CD4-positive, alpha-beta T cell treated with Interleukin-12 subunit alpha and Interleukin-12 subunit beta, for 1 hour (primary cell): ENCODE results near the gene CA10.

Source experiments
- DNase-seq: peaks from one replicate; pipeline ENCODE4 v3.0.0-alpha.2; 2020

Gene CA10

GRCh38 chr17:51668155-51668962, 490.2 kb downstream of the CA10 start:
- DNase-seq: no peak

- DNase-seq: no peak
Measured at GRCh38 chr17:51667706-51668083, 490.8 kb downstream of the CA10 start.

GRCh38 chr17:51666971-51667705, 491.4 kb downstream of the CA10 start:
- DNase-seq: no peak

GRCh38 chr17:51662204-51663056, 496.1 kb downstream of the CA10 start:
- DNase-seq: no peak

- DNase-seq: no peak
Measured at GRCh38 chr17:51661403-51661802, 497.1 kb downstream of the CA10 start.

GRCh38 chr17:51660266-51660665, 498.2 kb downstream of the CA10 start:
- DNase-seq: no peak

GRCh38 chr17:51657224-51657623, 501.3 kb downstream of the CA10 start:
- DNase-seq: no peak

- DNase-seq: no peak
Measured at GRCh38 chr17:51653878-51654277, 504.6 kb downstream of the CA10 start.

GRCh38 chr17:51652529-51652928, 506.0 kb downstream of the CA10 start:
- DNase-seq: no peak

- no peak for DNase-seq
Measured at GRCh38 chr17:51651513-51652298, 506.8 kb downstream of the CA10 start.

- DNase-seq: no peak
Measured at GRCh38 chr17:51650772-51651171, 507.7 kb downstream of the CA10 start.

- DNase-seq: no peak
Measured at GRCh38 chr17:51650202-51650601, 508.3 kb downstream of the CA10 start.

GRCh38 chr17:51647826-51648225, 510.7 kb downstream of the CA10 start:
- no peak for DNase-seq

- DNase-seq: no peak
Measured at GRCh38 chr17:51647067-51647466, 511.4 kb downstream of the CA10 start.

GRCh38 chr17:51646539-51646938, 512.0 kb downstream of the CA10 start:
- no peak for DNase-seq

GRCh38 chr17:51645056-51645455, 513.5 kb downstream of the CA10 start:
- DNase-seq: no peak

- DNase-seq: no peak
Measured at GRCh38 chr17:51643702-51644490, 514.6 kb downstream of the CA10 start.

GRCh38 chr17:51642029-51642428, 516.5 kb downstream of the CA10 start:
- no peak for DNase-seq

GRCh38 chr17:51640108-51640622, 518.3 kb downstream of the CA10 start:
- peak; percentile 13 for DNase-seq

GRCh38 chr17:51638971-51639370, 519.5 kb downstream of the CA10 start:
- DNase-seq: no peak

GRCh38 chr17:51636291-51636690, 522.2 kb downstream of the CA10 start:
- no peak for DNase-seq
